ENCODE measurements around the gene AQP4.

AQP4 gene

DNA sequence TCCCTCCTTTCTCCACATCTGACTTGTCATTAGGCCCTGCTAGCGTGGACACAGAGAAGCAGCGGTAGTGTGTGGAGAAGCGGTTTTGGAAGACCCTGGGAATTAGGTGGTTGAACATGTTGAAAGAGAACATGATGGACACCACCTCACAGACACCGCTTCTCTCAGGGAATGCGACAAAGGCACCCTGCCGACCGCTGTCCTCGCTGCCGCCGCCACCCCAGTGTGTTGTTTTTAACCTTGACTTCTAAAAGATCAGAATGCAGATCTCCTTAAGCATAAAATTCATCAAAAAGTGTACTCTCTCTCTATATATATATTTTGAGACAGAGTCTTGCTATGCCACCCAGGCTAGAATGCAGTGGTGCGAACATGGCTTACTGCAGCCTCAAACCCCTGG is 33.2 kb downstream of the AQP4 start:
- no peak for DNase-seq

- no peak for DNase-seq
These were observed 37.9 kb downstream of the AQP4 start for GRCh38 chr18:26827581-26827980.

GRCh38 chr18:26826656-26827235 is 38.8 kb downstream of the AQP4 start:
- no peak for DNase-seq

DNA sequence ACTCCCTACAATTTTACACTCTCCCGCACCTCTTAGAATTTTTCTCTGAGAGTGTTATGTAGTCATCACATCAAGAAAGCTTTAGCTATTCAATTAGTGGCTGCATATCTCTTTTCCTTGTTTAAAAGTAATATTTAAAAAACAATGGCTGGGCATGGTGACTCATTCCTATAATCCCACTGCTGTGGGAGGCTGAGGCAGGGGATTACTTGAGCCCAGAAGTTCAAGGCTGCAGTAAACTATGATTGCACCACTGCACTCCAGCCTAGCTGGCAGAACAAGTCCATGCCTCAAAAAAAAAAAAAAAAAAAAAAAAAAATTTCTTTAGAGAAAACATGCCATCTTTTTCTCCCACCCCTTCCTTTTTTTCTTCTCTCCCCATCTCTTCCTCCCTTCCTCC is 44.3 kb downstream of the AQP4 start:
- DNase-seq, result no peak

- no peak for DNase-seq
These were observed 46.5 kb downstream of the AQP4 start for GRCh38 chr18:26819046-26819445.

- no peak for DNase-seq
These were observed 47.0 kb downstream of the AQP4 start for GRCh38 chr18:26818461-26818860.

- peak; percentile 42 for DNase-seq
These were observed 52.5 kb downstream of the AQP4 start for GRCh38 chr18:26813043-26813442.

- DNase-seq, result no peak
These were observed 53.0 kb downstream of the AQP4 start for GRCh38 chr18:26812462-26812861.

GRCh38 chr18:26809346-26809745 is 56.2 kb downstream of the AQP4 start:
- DNase-seq, result no peak

DNA sequence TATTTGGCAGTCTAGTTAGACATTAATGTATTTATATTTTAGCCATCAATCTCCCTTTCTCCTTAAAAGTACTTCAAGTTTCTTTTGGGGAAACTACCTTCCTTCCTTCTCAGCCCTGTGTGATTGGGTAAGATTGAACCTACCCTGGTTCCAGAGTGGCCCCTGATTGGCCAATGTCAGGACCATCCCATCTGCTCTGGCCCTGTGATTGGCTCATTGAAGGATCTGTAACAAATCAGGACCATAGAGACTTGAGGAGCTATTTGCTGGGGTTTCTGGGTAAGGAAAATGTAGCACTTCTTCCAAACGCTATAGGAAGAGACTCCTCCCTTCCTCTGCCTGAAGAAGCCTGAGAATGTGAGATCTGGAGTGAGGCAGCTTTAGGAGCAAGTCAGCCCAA is 59.3 kb downstream of the AQP4 start:
- DNase-seq, result no peak

DNA sequence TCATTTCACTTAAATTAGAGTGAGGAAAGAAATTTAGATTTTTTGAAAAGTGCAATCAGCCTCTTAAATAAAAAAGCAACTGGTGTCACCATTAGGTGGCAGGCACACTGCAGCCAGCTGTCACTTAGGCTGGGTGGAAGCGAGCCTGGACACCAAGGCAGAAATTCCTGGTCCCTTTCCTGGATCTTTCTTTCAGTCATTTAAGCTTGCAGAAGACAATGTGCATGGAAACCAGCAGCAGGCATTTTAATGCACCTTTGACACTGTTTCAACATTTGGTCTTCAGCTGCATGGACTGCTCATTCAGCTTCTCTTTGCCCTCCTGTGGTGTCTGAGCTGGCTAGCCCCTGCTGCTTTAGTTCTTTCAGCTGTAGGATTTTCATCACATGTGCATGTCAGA is 61.0 kb downstream of the AQP4 start:
- DNase-seq, result no peak

GRCh38 chr18:26803643-26804042 is 61.9 kb downstream of the AQP4 start:
- DNase-seq, result no peak

DNA sequence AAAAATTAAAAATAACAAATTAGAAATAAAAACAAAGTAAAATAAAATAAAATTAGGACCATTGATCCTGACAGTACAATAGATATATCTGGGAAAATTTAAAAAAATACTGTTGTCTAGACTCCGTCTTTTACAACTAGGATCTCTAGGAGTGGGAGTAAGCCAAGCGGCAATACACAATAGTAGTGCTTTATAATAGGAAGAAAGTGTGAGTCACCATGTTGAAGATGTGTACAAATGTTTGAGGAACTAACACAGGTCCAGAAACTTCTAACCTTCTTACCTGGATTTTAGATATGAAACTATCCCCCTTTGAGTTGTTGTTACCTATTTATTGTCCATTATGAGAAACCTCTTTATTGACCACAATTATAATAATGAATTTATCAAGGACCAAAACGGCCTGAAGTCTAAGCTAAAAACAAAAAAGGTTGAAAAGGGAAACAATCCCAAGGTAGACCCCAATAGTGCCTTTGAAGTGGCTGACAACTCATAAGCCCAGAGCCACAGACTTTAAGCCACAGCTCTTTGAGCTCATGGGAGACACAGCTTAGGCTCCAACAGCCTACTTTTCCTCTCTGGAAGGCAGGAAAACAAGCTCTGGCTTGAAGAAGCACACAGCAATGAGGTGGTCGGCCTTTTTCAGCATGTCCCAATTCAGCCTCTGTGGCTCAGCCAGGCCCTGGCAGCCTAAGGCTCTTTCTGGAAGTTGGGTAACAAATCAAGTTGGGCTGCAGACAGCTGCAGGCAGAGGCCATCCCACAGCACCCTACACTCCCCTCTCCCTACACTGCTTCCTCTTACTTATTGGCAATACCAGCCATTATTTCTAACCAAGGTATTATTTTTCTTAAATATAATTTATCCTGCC is 62.9 kb downstream of the AQP4 start:
- DNase-seq, result no peak
